ENCODE data around the gene GIPC3. TPM values are rescaled to one million over a fixed set of nuclear protein-coding genes. Genes with fewer than 3 reads are reported as not detected.

The GIPC3 gene, protein sequence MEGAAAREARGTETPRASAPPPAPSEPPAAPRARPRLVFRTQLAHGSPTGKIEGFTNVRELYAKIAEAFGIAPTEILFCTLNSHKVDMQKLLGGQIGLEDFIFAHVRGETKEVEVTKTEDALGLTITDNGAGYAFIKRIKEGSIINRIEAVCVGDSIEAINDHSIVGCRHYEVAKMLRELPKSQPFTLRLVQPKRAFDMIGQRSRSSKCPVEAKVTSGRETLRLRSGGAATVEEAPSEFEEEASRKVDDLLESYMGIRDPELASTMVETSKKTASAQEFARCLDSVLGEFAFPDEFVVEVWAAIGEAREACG
- under 1 TPM in 2 of 4 donors, not detected in 2; under 0.01 to 0.83 TPM for total RNA-seq
- 1 to 10 TPM in 1 of 3 donors, not detected in 2; 1.0 TPM for polyA plus RNA-seq

DNA sequence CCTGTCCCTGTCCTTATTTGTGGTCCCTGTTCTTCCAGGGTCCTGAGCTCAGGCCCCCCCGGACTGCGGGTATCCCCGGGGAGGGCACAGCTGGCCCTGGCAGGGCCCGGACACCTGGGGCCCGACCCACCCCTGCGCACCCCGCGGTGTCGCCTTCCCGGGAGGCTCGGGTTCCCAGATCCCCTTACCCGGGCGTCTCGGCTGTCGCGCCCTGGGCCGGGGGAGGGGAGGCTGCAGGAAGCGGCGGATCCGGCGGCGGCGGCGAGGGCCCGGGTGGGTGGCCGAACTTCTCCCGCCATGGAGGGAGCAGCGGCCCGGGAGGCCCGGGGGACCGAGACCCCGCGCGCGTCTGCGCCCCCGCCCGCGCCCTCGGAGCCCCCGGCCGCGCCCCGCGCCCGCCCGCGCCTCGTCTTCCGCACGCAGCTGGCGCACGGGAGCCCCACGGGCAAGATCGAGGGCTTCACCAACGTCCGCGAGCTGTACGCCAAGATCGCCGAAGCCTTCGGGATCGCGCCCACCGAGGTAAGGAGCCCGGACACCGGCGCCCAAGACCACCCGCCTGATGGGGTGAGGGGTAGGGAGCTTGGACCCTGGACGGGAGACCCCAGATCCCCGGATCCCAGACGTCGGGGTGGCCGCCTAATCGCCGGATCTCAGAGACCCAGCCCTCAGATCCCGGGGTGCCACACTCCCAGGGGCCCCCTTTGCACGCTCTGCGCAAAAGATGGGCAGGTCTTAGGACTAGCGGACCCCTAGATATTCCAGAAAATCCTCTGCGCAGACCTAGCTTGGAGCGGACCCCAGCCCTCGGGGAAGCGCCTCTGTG is at the start of gene GIPC3:
TSS of gene GIPC3 (plus strand) at position 178 of the 826 bp plus-strand sequence. CDS start at position 298, 120 bp downstream.
- TF ChIP-seq POLR2A (IDR thresholded peaks at IDR 0.05) (no peak), POLR2AphosphoS5 (IDR thresholded peaks at IDR 0.05) (no peak), EP300 (IDR thresholded peaks at IDR 0.05) (no peak)
- TF ChIP-seq, protein P1, sequence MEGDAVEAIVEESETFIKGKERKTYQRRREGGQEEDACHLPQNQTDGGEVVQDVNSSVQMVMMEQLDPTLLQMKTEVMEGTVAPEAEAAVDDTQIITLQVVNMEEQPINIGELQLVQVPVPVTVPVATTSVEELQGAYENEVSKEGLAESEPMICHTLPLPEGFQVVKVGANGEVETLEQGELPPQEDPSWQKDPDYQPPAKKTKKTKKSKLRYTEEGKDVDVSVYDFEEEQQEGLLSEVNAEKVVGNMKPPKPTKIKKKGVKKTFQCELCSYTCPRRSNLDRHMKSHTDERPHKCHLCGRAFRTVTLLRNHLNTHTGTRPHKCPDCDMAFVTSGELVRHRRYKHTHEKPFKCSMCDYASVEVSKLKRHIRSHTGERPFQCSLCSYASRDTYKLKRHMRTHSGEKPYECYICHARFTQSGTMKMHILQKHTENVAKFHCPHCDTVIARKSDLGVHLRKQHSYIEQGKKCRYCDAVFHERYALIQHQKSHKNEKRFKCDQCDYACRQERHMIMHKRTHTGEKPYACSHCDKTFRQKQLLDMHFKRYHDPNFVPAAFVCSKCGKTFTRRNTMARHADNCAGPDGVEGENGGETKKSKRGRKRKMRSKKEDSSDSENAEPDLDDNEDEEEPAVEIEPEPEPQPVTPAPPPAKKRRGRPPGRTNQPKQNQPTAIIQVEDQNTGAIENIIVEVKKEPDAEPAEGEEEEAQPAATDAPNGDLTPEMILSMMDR (IDR thresholded peaks at IDR 0.05) = no peak
- Histone ChIP-seq H3K9me3 (no peaks in the 10 kb centered on the region), H3K4me1 (peaks cover 0 to 27% (median 25%) of the 10 kb centered on the region in 4 donors), H3K27me3 (peaks cover 16 to 27% (median 21%) of the 10 kb centered on the region in 3 donors), H3K36me3 (no peaks in the 10 kb centered on the region), H3K27ac (peak within 1 kb of the TSS in 1 of 4 donors; percentile 46), H3K4me3 (peak within 1 kb of the TSS in 3 of 4 donors; percentile 16 to 39 (median 30))
- WGBS, 2 donors = 3 to 10% methylated on average over 84 of the region's 84 CpGs
- no peak for DNase-seq
- intact Hi-C loops (cut with DNase I) = no loop called here

GRCh38 chr19:3535563-3535965 is 49.7 kb upstream of the GIPC3 start:
- H3K9me3 ChIP-seq = no peaks in the 10 kb centered on the region
- WGBS, 2 donors = 96% methylated on average over 14 of the region's 14 CpGs
- peaks cover 0 to 6% (median 2%) of the 10 kb centered on the region in 4 donors for H3K4me1 ChIP-seq
- H3K4me3 ChIP-seq = no peak overlapping the region
- no peak for DNase-seq
- peak overlapping the region in 1 of 4 donors; percentile 31 for H3K27ac ChIP-seq
- no peaks in the 10 kb centered on the region for H3K27me3 ChIP-seq
- intact Hi-C loops (cut with DNase I) = no loop called here
- peaks cover 27 to 64% (median 43%) of the 10 kb centered on the region in 4 donors for H3K36me3 ChIP-seq
- TF ChIP-seq POLR2AphosphoS5 (IDR thresholded peaks at IDR 0.05) (no peak), POLR2A (IDR thresholded peaks at IDR 0.05) (no peak), EP300 (IDR thresholded peaks at IDR 0.05) (no peak)
- TF ChIP-seq, protein P1 (IDR thresholded peaks at IDR 0.05) = no peak

DNA sequence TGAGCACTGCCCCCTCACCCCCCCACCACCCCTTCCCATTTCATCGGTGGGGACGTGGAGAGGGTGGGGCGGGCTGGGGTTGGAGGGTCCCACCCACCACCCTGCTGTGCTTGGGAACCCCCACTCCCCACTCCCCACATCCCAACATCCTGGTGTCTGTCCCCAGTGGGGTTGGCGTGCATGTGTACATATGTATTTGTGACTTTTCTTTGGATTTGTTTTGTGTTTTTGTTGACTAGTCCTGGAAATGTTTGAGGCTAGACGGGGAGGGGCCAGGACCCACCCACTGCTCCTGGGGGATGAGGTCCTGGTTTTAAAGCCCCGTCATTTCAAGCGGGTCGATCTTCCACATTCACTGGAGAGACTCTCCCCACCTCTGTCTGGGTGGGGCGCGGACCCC is 49.3 kb upstream of the GIPC3 start:
- no peak for DNase-seq
- Histone ChIP-seq H3K36me3 (peaks cover 24 to 60% (median 41%) of the 10 kb centered on the region in 4 donors), H3K4me3 (no peak overlapping the region), H3K9me3 (no peaks in the 10 kb centered on the region), H3K27ac (peak overlapping the region in 2 of 4 donors; percentile 31 to 57), H3K4me1 (peaks cover 0 to 6% (median 2%) of the 10 kb centered on the region in 4 donors), H3K27me3 (no peaks in the 10 kb centered on the region)
- intact Hi-C loops (cut with DNase I) = no loop called here
- TF ChIP-seq, protein P1 (IDR thresholded peaks at IDR 0.05) = no peak
- no peak for TF ChIP-seq POLR2AphosphoS5 (IDR thresholded peaks at IDR 0.05)
- no peak for TF ChIP-seq EP300 (IDR thresholded peaks at IDR 0.05)
- 87 to 90% methylated on average over 10 of the region's 10 CpGs for WGBS, 2 donors

DNA sequence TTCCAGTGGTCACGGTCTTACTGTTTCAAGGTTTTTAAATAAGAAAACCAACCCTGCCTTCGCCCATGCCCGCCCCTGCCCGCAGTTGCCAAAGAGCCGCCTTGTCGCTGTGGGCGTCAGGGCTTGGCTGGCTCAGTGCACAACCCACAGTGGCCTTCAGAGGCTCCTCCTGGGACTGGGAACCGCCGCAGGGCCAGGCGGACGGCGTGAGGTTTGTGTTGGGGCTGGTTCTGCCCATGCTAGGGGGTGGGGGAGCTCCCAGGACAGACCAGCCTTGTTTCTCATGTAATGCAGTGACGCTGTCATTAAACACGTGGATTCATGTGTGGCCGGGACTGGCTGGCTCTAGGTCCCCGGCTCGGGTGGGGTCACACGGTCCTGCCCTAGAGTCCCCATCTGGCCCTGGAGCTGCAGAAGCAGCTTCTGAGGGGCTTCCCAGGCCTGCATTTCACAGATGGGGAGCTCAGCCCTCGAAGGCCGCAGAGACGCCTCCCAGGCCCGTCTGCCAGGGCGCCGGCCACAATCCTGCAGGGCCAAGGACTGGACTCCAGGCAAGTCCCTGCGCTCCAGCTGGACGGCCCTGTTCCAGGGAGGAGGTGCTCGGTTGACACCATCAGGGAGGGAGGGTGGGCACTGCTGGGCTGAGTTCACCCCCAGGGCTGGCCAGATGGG is 48.7 kb upstream of the GIPC3 start:
- no peak for DNase-seq
- Histone ChIP-seq H3K4me1 (peaks cover 0 to 6% (median 2%) of the 10 kb centered on the region in 4 donors), H3K27me3 (no peaks in the 10 kb centered on the region), H3K4me3 (peak overlapping the region in 1 of 4 donors; percentile 11), H3K9me3 (no peaks in the 10 kb centered on the region), H3K36me3 (peaks cover 18 to 54% (median 36%) of the 10 kb centered on the region in 4 donors), H3K27ac (peak overlapping the region in 3 of 4 donors; percentile 52 to 66 (median 57))
- WGBS, 2 donors = 86 to 90% methylated on average over 27 of the region's 27 CpGs
- TF ChIP-seq POLR2A (IDR thresholded peaks at IDR 0.05) = no peak
- no peak for TF ChIP-seq EP300 (IDR thresholded peaks at IDR 0.05)
- TF ChIP-seq, protein P1 (IDR thresholded peaks at IDR 0.05) = no peak
- TF ChIP-seq POLR2AphosphoS5 (IDR thresholded peaks at IDR 0.05) = no peak
- intact Hi-C loops (cut with DNase I) = no loop called here
